ENCODE results near the gene IL20RA. TPM values are rescaled to one million over a fixed set of nuclear protein-coding genes. Genes with fewer than 3 reads are reported as not detected.

IL20RA gene
- total and polyA plus RNA-seq, 2 of the 13 experiments (the other 11 are each of a cell fraction or from before 2014, with no cell fraction given) = not detected

DNA sequence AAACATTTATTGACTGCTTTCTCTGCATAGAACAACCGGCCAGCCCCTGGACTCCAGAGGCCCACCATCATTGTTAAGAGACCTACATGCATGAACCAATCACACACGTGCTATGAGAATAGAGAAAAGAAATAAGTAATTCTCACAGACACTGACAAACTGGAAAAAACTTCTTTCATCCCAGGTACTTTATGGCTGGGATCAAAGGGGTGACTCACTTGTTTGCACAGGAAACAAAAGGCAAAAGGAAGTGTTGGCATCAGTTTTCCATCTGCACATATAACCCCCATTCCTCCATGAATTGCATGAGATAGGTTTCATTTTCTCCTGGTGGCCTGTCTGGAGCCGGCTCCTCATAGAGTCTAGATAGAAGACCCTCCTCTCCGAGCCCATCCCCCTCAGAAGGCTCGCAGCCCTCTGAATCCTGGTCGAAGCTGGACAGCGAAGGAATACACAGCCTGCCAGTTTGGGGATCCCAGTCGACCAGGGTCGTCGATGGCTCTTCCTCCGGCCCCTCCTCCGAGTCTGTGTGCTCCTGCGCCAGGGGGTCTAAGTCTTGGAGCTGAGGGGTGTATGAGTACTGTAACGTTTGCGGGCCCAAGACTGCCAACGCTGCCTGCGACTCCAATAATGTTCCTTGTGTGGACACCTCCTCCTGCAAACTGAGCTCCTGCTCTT lies 43.3 kb downstream of the IL20RA start (continued):
- TF ChIP-seq, protein P1, sequence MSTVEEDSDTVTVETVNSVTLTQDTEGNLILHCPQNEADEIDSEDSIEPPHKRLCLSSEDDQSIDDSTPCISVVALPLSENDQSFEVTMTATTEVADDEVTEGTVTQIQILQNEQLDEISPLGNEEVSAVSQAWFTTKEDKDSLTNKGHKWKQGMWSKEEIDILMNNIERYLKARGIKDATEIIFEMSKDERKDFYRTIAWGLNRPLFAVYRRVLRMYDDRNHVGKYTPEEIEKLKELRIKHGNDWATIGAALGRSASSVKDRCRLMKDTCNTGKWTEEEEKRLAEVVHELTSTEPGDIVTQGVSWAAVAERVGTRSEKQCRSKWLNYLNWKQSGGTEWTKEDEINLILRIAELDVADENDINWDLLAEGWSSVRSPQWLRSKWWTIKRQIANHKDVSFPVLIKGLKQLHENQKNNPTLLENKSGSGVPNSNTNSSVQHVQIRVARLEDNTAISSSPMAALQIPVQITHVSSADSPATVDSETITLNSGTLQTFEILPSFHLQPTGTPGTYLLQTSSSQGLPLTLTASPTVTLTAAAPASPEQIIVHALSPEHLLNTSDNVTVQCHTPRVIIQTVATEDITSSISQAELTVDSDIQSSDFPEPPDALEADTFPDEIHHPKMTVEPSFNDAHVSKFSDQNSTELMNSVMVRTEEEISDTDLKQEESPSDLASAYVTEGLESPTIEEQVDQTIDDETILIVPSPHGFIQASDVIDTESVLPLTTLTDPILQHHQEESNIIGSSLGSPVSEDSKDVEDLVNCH (CRISPR knock-in tag; IDR thresholded peaks at IDR 0.05) = no peak
- TF ChIP-seq FOXO1 (CRISPR knock-in tag; IDR thresholded peaks at IDR 0.05) (no peak), SOX5 (CRISPR knock-in tag; IDR thresholded peaks at IDR 0.05; ENCODE audit: borderline replicate concordance) (peak; percentile 93), FOXP1 (IDR thresholded peaks at IDR 0.05) (no peak), FOXP1 (CRISPR knock-in tag; IDR thresholded peaks at IDR 0.05) (peak; percentile 54), POLR2G (IDR thresholded peaks at IDR 0.05; ENCODE audit: low read depth, low read length) (no peak)

DNA sequence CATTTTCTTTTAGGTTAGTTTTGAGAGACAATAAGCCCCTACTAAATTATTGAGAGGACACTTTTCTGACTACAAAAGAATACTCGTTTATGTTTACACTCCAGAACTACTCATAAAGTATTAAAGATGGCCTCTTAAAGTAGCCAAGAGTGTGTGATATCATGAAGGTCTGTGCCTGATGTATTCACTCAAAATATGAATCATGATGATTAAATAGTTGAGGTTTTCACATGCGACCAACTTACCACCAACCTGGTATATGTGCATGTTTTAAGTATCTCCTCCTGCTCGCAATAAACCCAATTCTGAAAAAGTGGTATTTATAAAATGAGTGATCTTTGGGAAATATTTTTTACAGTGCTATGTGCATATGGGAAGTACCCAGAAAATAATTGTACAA lies 43.9 kb downstream of the IL20RA start:
- H2AFZ ChIP-seq (ENCODE audit: low read length) = no peak overlapping the region

More for the DNA sequence above, 43.9 kb downstream of the IL20RA start:
- H3K36me3 ChIP-seq (replicated peaks in 1 of 2; ENCODE audit: control insufficient read depth in 1 of 2, insufficient read depth in 2 of 2, low read length in 2 of 2) = no peaks in the 10 kb centered on the region
- POLR2A ChIA-PET = no interaction called here
- H3K4me1 ChIP-seq (ENCODE audit: insufficient read depth, low read length) = peaks cover 13% of the 10 kb centered on the region
- no peaks in the 10 kb centered on the region for H3K79me2 ChIP-seq (ENCODE audit: insufficient read depth, low read length)
- BruUV-seq (replicated peaks) = no TSS peak
- TF ChIP-seq ZNF292 (CRISPR knock-in tag; IDR thresholded peaks at IDR 0.05; ENCODE audit: borderline replicate concordance, low read depth) (no peak), JARID2 (CRISPR knock-in tag; IDR thresholded peaks at IDR 0.05; ENCODE audit: insufficient replicate concordance) (no peak), SIN3B (IDR thresholded peaks at IDR 0.05; ENCODE audit: low read length) (no peak), ZNF33B (CRISPR knock-in tag; IDR thresholded peaks at IDR 0.05) (no peak), ZBTB7B (CRISPR knock-in tag; IDR thresholded peaks at IDR 0.05) (no peak), GTF3A (CRISPR knock-in tag; conservative IDR thresholded peaks at IDR 0.05) (no peak), MBD4 (IDR thresholded peaks at IDR 0.05; ENCODE audit: borderline replicate concordance, low read length) (no peak)
- TF ChIP-seq, protein P2, sequence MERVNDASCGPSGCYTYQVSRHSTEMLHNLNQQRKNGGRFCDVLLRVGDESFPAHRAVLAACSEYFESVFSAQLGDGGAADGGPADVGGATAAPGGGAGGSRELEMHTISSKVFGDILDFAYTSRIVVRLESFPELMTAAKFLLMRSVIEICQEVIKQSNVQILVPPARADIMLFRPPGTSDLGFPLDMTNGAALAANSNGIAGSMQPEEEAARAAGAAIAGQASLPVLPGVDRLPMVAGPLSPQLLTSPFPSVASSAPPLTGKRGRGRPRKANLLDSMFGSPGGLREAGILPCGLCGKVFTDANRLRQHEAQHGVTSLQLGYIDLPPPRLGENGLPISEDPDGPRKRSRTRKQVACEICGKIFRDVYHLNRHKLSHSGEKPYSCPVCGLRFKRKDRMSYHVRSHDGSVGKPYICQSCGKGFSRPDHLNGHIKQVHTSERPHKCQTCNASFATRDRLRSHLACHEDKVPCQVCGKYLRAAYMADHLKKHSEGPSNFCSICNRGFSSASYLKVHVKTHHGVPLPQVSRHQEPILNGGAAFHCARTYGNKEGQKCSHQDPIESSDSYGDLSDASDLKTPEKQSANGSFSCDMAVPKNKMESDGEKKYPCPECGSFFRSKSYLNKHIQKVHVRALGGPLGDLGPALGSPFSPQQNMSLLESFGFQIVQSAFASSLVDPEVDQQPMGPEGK (CRISPR knock-in tag; IDR thresholded peaks at IDR 0.05) = no peak
- TF ChIP-seq, protein P3, sequence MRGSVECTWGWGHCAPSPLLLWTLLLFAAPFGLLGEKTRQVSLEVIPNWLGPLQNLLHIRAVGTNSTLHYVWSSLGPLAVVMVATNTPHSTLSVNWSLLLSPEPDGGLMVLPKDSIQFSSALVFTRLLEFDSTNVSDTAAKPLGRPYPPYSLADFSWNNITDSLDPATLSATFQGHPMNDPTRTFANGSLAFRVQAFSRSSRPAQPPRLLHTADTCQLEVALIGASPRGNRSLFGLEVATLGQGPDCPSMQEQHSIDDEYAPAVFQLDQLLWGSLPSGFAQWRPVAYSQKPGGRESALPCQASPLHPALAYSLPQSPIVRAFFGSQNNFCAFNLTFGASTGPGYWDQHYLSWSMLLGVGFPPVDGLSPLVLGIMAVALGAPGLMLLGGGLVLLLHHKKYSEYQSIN (CRISPR knock-in tag; IDR thresholded peaks at IDR 0.05; ENCODE audit: borderline replicate concordance) = no peak
- no peaks in the 10 kb centered on the region for H3K9me3 ChIP-seq (ENCODE audit: low read length)
- H3K4me2 ChIP-seq (ENCODE audit: low read depth, low read length) = no peak overlapping the region
- H3K4me3 ChIP-seq (replicated peaks in 1 of 3; ENCODE audit: insufficient read depth in 1 of 3, low read depth in 2 of 3, low read length in 3 of 3) = no peak overlapping the region
- WGBS (ENCODE audit: low lambda C conversion rate) = 28% methylated on average over 3 of the region's 3 CpGs
- no peak overlapping the region for H3K9ac ChIP-seq (ENCODE audit: insufficient read depth, low read depth, low read length)
- no peaks in the 10 kb centered on the region for H4K20me1 ChIP-seq (ENCODE audit: insufficient read depth, low read length)
- intact Hi-C loops (cut with micrococcal nuclease; ENCODE audit: unreplicated experiment) = loop anchor here (5.0 kb wide), 1 partner anchor 1599 kb away; no protein-coding TSS in a partner anchor
- ATAC-seq (no peak), DNase-seq (ENCODE audit: low spot score) (no peak), FAIRE-seq (no peak)
- H3K27ac ChIP-seq (ENCODE audit: extremely low read length, insufficient read depth, low read length) = no peak overlapping the region
- in situ Hi-C loops (cut with HindIII; ENCODE audit: extremely low pct_ligation_motif_present, low pct_unique_long_range_greater_than_20kb) = no loop called here
- CTCF ChIA-PET (ENCODE audit: low intra/inter-chr PET ratio, low total read pairs) = no interaction called here
- H3K27me3 ChIP-seq (ENCODE audit: control insufficient read depth in 1 of 2, insufficient read depth in 2 of 2, low read length in 2 of 2) = peaks cover 0 to 10% of the 10 kb centered on the region in 2 experiments; a peak in 3 of 5 replicates
